Sigmoid colon (tissue), 7 donors: ENCODE data around the gene NFIB. TPM values are rescaled to one million over a fixed set of nuclear protein-coding genes. Genes with fewer than 3 reads are reported as not detected.

ENCODE experiments used
- DNase-seq: peaks from one replicate; pipeline ENCODE4 v3.0.0-alpha.2; 2019
- H3K27ac ChIP-seq, 4 donors: fragments of 200-600 bp; sonication (generic); one replicate each; pipeline ENCODE4 v1.5.1; 2016 to 2019; ENCODE audit warnings: mild to moderate bottlenecking in 1 of 4
- H3K27me3 ChIP-seq, 3 donors: fragments of 200-600 bp; sonication (generic); one replicate each; pipeline ENCODE4 v1.5.1; 2019; ENCODE audit warnings: mild to moderate bottlenecking in 1 of 3
- H3K36me3 ChIP-seq, 4 donors: fragments of 200-600 bp; sonication (generic); one replicate each; pipeline ENCODE4 v1.5.1; 2016 to 2019
- H3K4me1 ChIP-seq, 4 donors: fragments of 200-600 bp; sonication (generic); one replicate each; pipeline ENCODE4 v1.5.1; 2017 to 2019
- H3K4me3 ChIP-seq, 4 donors: fragments of 200-600 bp; sonication (generic); one replicate each; pipeline ENCODE4 v1.5.1; 2017 to 2019; ENCODE audit warnings: mild to moderate bottlenecking in 2 of 4, moderate library complexity in 1 of 4
- H3K9me3 ChIP-seq, 4 donors: fragments of 200-600 bp in 3 of 4; sonication (generic) in 3 of 4; one replicate each; pipeline versions ENCODE4 v1.5.1 to v1.6.1; 2013 to 2019
- EP300 ChIP-seq, 4 donors: sonication (generic); formaldehyde crosslinking; IDR thresholded peaks; one replicate each; pipeline ENCODE4 v1.6.1; 2017; ENCODE audit warnings: antibody characterized with exemption in 4 of 4
- POLR2A ChIP-seq, 2 donors: fragments of 450-650 bp; IDR thresholded peaks; one replicate each; pipeline ENCODE4 v1.6.1; 2016; ENCODE audit warnings: antibody characterized with exemption in 2 of 2, mild to moderate bottlenecking in 2 of 2, moderate library complexity in 2 of 2
- POLR2AphosphoS5 ChIP-seq, 4 donors: sonication (generic); formaldehyde crosslinking; IDR thresholded peaks; one replicate each; pipeline ENCODE4 v1.6.1; 2017; ENCODE audit warnings: antibody characterized with exemption in 4 of 4
- WGBS, 2 donors: extraction: QIAGEN DNeasy Blood & Tissue Kit; methylation state at CpG; one replicate each; pipeline ENCODE4 v1.1.7; 2013; 5-methylcytosine and 5-hydroxymethylcytosine counted together
- intact Hi-C: fragments of 100-400 bp; cut with DNase I; formaldehyde crosslinking; loops from one replicate; pipeline ENCODE4 v1.15.1; 2023
- polyA plus RNA-seq, 3 donors: library from polyadenylated mRNA; stranded (reverse); fragments of 200-250 nt; gene quantifications; one replicate each; pipeline ENCODE4 v1.2.3, GENCODE V29; 2013
- total RNA-seq, 4 donors: library from RNA; depleted of rRNA; stranded (reverse); fragments of >200 nt; gene quantifications; one replicate each; pipeline ENCODE4 v1.1.0, GENCODE V29; 2016
- TF ChIP-seq, protein P1 (sequence below), 4 experiments: fragments of 450-650 bp in 3 of 4; fragments of 200-600 bp in 1 of 4; IDR thresholded peaks; one replicate each; pipeline ENCODE4 v1.5.1; 2016 to 2019; ENCODE audit warnings: antibody characterized with exemption in 4 of 4, mild to moderate bottlenecking in 3 of 4, moderate library complexity in 2 of 4
- donor health status: healthy with polysubstance abuse.
- donor health status: Bipolar disorder and iron deficiency.
- donor health status: healthy.

NFIB gene
- total and polyA plus RNA-seq, 7 donors: 3.7 to 129 (median 45.3) TPM

DNA sequence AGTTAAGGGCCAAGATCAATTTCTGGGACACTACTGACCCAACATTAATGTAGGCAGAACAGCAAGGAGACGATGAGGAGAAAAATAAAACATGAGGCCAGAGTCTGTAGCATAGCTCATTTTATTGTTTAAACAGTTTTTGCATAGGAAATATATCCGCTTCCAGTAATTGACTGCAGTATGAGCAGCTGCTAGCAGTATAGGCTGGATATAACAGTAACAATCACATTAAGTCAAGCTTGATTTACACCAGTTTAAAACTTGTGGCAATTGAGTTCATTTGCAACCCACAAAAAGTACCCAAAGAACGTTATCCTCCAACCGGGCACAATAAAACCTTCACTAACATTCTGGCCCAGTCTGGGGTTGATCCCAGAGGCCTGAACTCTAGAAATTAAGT is 232.2 kb downstream of the NFIB start:
- 79 to 88% methylated on average over 4 of the region's 4 CpGs for WGBS, 2 donors
- Histone ChIP-seq H3K9me3 (no peaks in the 10 kb centered on the region), H3K4me3 (no peak overlapping the region), H3K4me1 (peaks cover 0 to 18% (median 6%) of the 10 kb centered on the region in 4 donors), H3K36me3 (peaks cover 0 to 4% (median 0%) of the 10 kb centered on the region in 4 donors), H3K27me3 (no peaks in the 10 kb centered on the region), H3K27ac (no peak overlapping the region)
- intact Hi-C loops: loop anchor here (5.0 kb wide), 1 partner anchor 44 kb away; no protein-coding TSS in a partner anchor
- TF ChIP-seq POLR2AphosphoS5 (IDR thresholded peaks at IDR 0.05) (no peak), EP300 (IDR thresholded peaks at IDR 0.05) (no peak), POLR2A (IDR thresholded peaks at IDR 0.05) (no peak)
- TF ChIP-seq, protein P1, sequence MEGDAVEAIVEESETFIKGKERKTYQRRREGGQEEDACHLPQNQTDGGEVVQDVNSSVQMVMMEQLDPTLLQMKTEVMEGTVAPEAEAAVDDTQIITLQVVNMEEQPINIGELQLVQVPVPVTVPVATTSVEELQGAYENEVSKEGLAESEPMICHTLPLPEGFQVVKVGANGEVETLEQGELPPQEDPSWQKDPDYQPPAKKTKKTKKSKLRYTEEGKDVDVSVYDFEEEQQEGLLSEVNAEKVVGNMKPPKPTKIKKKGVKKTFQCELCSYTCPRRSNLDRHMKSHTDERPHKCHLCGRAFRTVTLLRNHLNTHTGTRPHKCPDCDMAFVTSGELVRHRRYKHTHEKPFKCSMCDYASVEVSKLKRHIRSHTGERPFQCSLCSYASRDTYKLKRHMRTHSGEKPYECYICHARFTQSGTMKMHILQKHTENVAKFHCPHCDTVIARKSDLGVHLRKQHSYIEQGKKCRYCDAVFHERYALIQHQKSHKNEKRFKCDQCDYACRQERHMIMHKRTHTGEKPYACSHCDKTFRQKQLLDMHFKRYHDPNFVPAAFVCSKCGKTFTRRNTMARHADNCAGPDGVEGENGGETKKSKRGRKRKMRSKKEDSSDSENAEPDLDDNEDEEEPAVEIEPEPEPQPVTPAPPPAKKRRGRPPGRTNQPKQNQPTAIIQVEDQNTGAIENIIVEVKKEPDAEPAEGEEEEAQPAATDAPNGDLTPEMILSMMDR (IDR thresholded peaks at IDR 0.05): no peak
- DNase-seq: no peak

DNA sequence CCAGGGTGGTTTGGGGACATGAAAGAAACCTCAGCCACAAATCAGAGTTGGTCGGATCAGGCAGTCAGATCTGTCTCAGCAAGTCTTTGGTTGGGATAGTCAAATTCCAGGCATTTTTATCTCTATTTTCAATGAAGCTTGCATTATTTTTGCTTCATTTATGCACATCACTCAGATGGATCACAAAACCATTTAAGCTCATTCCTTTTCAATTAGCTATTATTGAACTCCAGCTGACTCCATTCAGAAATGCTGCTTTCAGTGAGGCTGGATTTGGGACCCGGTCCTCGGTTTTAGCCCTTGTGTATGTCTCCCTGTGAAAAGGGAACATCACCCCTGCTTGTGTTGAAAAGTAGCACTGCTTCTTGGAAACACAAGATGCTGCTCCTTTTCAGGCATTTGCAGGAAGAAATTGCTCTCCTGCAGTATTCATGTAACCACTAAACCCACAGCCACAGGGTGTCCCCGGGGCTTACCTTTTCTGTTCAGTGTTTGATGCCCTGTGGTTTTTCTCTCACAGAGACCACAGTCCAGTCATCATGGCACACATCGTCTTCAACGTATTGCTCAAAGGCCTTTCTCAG is 232.9 kb downstream of the NFIB start:
- DNase-seq: no peak
- Histone ChIP-seq H3K27ac (no peak overlapping the region), H3K36me3 (peaks cover 0 to 4% (median 0%) of the 10 kb centered on the region in 4 donors), H3K27me3 (no peaks in the 10 kb centered on the region), H3K9me3 (no peaks in the 10 kb centered on the region), H3K4me3 (no peak overlapping the region), H3K4me1 (peaks cover 0 to 18% (median 6%) of the 10 kb centered on the region in 4 donors)
- intact Hi-C loops: loop anchor here (5.0 kb wide), 1 partner anchor 44 kb away; no protein-coding TSS in a partner anchor
- TF ChIP-seq POLR2AphosphoS5 (IDR thresholded peaks at IDR 0.05): no peak
- no peak for TF ChIP-seq POLR2A (IDR thresholded peaks at IDR 0.05)
- TF ChIP-seq, protein P1 (IDR thresholded peaks at IDR 0.05): no peak
- TF ChIP-seq EP300 (IDR thresholded peaks at IDR 0.05): no peak
- 53 to 81% methylated on average over 6 of the region's 6 CpGs for WGBS, 2 donors

GRCh38 chr9:14079440-14079839 is 234.5 kb downstream of the NFIB start:
- Histone ChIP-seq H3K9me3 (no peaks in the 10 kb centered on the region), H3K4me1 (peaks cover 0 to 18% (median 6%) of the 10 kb centered on the region in 4 donors), H3K4me3 (no peak overlapping the region), H3K27me3 (no peaks in the 10 kb centered on the region), H3K36me3 (no peaks in the 10 kb centered on the region), H3K27ac (no peak overlapping the region)
- DNase-seq: no peak
- no peak for TF ChIP-seq EP300 (IDR thresholded peaks at IDR 0.05)
- TF ChIP-seq POLR2AphosphoS5 (IDR thresholded peaks at IDR 0.05): no peak
- TF ChIP-seq POLR2A (IDR thresholded peaks at IDR 0.05): no peak
- TF ChIP-seq, protein P1 (IDR thresholded peaks at IDR 0.05): no peak
- 85 to 86% methylated on average over 4 of the region's 4 CpGs for WGBS, 2 donors
- intact Hi-C loops: no loop called here

DNA sequence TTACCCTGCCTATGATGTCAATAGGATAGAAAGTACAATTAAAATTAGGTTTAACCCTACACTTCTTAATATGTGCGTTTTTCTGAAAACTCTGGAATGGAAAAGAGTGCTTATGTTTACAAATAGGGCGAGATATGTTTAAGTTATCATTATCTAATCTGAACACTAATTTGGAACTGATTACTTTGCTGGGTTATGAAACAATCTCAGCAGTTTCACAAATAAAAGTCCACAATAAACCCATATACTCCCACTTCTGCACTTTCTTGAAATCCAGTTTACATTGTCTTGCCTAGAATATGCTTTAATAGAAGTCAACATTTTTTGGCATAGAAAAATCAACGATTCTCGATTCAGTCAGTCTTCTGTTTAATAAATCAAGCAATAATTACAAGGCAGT is 236.3 kb downstream of the NFIB start:
- H3K4me1 ChIP-seq: peaks cover 0 to 12% (median 4%) of the 10 kb centered on the region in 4 donors
- intact Hi-C loops: no loop called here
- H3K4me3 ChIP-seq: no peak overlapping the region
- H3K27ac ChIP-seq: no peak overlapping the region
- H3K27me3 ChIP-seq: no peaks in the 10 kb centered on the region
- H3K9me3 ChIP-seq: no peaks in the 10 kb centered on the region
- DNase-seq: no peak
- no peaks in the 10 kb centered on the region for H3K36me3 ChIP-seq
- TF ChIP-seq, protein P1 (IDR thresholded peaks at IDR 0.05): no peak
- TF ChIP-seq POLR2A (IDR thresholded peaks at IDR 0.05): no peak
- WGBS, 2 donors: 11 to 57% methylated on average over 4 of the region's 4 CpGs

GRCh38 chr9:14075218-14075617 is 238.7 kb downstream of the NFIB start:
- no peak for DNase-seq
- Histone ChIP-seq H3K27me3 (no peaks in the 10 kb centered on the region), H3K27ac (no peak overlapping the region), H3K4me1 (no peaks in the 10 kb centered on the region), H3K36me3 (no peaks in the 10 kb centered on the region), H3K9me3 (no peaks in the 10 kb centered on the region), H3K4me3 (no peak overlapping the region)
- intact Hi-C loops: no loop called here
- TF ChIP-seq POLR2AphosphoS5 (IDR thresholded peaks at IDR 0.05) (no peak), EP300 (IDR thresholded peaks at IDR 0.05) (no peak), POLR2A (IDR thresholded peaks at IDR 0.05) (no peak)
- TF ChIP-seq, protein P1 (IDR thresholded peaks at IDR 0.05): no peak
- WGBS, 2 donors: 44 to 83% methylated on average over 4 of the region's 4 CpGs
